GM19372 (cell line): Measurements from ENCODE around the gene PNLIPRP2.

Experiments
- ATAC-seq: cut with Tn5 transposase; IDR thresholded peaks from one replicate; pipeline ENCODE4 v1.9.1; 2021; ENCODE audit warnings: mild to moderate bottlenecking, low read depth, moderate library complexity; ENCODE audit not compliant: unreplicated experiment

PNLIPRP2 gene

DNA sequence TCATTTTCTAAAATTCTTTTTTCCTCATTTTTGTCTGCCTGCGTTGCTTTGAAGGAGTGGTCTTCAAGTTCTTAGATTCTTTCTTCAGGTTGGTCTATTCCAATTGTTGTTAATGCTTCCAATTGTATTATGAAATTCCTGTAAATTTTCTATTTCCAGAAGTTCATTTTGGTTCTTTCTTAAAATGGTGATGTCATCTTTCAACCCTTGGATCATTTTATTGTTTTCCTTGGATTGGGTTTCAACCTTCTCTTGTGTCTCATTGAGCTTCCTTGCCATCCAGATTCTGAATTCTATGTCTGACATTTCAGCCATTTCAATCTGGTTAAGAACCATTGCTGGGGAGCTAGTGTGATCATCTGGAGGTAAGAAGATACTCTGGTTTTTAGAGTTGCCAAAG lies 33.1 kb downstream of the PNLIPRP2 start:
- no peak for ATAC-seq

DNA sequence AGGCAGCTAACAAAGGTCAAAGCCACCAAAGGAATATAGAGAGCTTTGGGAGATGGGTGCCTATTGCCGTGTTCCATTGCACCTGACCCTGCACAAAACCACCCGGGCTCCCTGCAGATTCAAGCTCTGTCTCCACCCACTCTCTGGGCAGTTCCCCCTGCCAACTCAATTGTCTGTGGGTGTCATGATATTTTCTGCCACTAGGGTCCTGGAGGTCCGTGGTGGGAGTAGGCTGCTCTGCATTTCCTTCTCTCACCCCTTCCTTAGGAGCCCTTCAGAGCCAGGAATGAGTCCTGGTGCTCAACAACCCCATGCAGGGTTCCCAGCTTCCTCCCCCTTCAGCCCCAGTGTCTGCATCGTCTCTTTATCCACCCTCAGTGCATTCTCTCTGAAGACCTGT lies 34.1 kb downstream of the PNLIPRP2 start:
- no peak for ATAC-seq

DNA sequence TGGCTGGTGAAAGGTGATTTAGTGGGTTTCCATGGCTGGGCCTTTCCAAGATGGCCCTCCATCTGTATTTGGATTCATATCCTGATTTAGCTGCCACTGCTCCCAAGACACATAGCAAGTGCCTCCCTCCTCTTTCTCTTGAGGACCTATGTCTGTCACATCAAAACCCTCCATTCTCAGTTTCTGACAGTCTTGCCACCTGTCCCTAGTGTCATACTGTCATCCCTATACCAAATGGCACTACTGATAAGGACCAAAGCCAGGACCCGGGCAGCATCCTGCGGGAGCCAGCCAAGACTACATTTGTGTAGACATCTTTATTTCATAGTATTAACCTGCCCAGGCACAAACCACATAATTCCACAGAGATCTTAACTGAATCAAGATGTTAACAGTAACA lies 34.8 kb downstream of the PNLIPRP2 start:
- no peak for ATAC-seq

DNA sequence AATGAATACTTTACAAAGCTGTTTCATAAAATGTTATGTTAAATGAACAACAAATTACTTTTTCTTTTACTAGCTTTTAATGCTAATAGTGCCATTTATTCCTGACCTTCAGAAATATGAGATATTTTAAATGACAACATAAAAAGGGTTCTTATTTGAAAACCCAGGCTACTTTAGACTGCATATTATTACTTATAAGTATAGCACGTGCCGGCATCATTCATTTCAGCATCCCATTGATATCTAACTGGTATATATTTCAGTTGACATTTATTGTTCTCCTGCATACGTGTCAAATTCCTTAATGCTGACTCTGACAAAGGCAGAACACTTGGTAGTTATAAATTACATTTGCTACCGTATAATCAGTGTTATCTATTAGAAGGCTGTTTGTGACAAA lies 35.3 kb downstream of the PNLIPRP2 start:
- ATAC-seq: no peak

DNA sequence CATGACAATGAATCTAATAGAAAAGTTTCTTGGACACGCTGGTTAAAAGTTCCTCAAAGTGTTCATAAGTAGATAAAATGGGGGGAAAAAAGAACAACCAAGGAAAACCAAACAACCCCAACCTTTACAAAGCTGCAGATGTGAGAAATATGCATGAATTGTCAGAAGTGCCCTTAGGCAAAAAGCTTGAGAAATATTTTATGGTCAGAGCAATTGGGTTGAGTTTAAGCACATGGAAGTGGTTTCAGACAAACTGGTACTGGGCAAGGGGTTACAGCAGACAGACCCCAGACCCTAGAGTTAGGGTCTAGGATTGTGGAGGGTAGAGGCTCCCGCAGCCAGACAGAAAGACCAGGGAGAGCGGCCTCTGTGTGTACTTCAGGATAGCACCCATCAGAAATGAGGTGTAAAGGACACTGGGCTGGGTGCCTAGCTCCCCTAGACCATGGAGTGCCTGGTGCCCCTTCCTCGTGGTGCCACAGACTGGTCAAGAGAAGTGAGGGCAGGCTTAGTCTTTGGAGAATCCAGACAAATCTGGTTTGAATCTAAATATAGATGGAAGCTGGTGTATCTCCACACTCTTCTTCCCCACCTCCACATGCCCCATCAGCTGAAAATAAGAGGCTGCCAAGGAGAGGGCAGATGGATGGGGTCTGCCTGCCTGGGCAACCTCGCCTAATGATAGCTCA lies 37.3 kb downstream of the PNLIPRP2 start:
- no peak for ATAC-seq

DNA sequence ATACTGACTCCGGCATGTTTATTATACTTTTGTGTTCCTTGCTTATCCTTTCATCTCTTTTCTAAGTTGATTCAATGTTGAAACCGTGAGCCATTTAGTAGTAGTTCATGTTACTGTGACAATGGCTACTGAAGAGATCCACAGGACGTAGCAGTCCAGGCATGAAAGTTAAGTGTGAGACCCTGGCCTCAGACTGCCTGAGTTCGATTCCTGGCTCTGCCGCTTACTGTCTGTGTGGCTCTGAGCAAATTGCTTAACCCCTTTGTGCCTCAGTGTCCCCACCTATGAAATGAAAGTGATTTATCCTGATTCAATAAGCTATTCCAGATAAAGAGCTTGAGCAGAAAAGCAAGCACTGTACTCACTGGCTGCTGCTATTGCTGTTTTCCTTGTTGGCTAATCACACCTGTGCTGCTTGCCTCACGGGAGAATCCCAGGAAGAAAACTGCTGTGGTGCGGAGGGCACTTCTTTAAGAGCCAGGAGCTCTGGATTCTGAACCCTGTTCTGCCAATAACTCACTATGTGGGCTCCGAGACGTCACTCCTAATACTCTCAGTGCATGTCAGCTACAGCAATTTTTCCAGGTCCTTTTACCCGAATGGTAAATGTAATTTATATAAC lies 38.4 kb downstream of the PNLIPRP2 start:
- no peak for ATAC-seq

DNA sequence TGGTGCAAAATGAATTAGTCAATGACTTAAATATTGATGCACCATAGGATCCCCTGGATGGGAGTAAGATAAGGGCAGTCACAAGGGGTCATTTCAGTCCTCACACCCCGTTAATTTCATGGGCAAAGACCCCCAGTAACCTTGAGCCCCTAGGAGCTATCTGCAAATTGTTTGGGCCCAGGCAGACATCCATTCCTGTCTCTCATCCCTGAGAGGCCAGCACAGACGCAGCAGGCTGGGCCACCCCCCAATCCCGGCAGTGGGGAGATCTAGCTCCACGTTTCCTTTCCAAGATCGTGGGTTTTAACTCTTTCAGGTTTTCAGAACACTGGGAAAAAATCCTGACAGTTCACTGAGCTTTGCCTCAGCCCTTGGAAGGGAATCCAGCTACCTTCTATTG lies 40.1 kb downstream of the PNLIPRP2 start:
- ATAC-seq: no peak

DNA sequence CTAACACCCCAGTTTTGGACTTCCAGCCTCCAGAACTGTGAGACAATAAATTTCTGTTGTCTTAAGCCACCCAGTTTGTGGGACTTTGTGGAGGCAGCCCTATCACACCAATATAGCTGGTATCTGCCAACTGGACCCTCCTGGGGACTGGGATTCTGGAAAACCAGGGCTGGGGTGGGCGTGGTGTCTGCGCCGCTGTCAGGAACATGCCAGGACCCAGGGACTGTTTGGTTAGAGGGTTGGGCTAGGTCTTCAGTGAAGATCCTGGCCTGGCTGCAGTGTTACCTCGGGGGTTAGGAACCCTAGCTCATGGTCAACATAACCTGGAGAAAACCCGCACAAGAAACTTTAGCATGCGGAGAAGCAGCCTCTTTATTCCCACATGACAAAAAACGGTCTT lies 42.6 kb downstream of the PNLIPRP2 start:
- ATAC-seq: no peak

DNA sequence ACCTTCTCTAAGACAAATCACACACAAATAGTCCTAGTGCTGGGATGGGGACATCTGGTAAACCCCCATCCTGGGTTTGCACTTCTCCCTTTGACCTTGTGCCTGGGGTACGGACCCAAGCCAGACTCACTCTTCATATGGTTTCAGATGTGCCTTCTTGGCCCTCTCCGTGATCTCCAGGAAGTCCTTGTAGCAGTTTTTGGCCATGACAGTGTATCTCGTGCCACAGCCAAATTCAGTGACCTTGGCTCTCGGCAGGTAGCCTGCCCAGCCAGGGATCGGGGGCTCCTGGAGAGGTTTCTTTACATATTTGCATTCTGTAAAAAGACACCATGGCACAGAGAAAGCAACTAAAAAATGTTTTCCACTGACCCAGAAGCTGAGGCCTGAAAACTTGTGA lies 43.9 kb downstream of the PNLIPRP2 start:
- ATAC-seq: no peak

DNA sequence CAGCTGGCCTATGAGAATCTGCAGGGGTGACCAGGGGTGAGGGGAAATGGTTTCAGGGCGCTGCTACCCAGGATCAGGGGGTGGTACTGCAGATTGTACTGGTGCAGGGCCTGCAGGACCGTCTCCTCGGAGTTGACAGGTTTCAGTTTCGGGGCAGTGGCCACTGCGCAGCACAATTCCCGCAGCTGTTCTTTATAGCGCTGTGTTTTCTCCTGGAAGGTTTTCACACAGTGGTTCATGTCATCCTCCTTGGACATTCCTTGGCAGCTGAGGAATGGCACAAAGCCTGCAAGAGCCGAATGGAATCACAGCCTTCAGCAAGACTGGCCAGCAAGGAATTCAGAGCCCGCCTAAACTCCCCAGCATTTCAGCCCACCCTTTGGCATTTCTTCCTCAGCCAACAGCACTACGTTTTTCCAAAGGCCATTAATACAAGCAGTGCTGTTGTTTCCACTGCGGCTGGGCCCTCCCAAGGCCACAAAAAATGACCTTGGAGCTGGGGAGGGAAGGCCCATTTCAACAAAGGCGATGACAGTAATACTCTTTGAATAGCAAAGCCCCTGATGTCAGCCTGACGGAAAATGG lies 44.9 kb downstream of the PNLIPRP2 start:
- ATAC-seq: no peak

DNA sequence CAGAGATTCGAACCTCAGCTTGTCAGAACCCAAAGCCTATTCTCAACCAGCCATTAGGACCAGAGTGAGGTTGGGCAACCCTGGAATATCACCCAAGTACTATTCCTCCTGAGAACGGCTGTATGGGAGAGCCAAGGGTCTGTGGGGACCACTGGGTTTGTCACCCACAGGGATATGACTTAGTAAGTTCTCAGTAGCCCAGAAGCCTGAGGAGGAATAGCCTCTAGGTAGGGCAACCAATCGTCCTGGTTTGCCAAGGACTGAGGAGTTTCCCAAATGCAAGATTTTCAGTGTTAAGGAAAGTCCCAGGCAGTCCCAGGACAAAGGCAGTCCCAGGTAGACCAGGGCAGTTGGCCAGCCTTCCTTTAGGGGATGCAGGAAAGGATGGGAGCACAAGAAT lies 46.7 kb downstream of the PNLIPRP2 start:
- ATAC-seq: no peak

DNA sequence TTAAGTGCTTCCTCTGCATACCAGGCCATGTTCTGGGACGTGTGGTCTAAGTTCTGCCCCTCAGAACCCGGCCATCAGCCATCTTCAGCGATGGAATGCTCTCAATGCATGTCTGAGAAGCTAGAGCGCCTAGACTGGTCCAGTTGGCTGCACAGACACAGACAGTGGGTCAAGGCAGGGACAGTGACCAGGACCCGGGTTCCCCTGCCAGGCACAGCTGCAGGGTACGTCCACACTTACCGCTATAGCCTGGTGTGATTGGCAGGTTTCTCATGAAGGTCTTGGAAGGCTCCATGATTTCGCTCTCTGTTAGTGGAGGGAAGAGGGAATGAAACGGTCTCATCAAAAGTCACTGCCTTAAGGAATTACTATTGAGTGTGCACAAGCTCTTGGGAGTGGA lies 47.3 kb downstream of the PNLIPRP2 start:
- ATAC-seq: no peak

DNA sequence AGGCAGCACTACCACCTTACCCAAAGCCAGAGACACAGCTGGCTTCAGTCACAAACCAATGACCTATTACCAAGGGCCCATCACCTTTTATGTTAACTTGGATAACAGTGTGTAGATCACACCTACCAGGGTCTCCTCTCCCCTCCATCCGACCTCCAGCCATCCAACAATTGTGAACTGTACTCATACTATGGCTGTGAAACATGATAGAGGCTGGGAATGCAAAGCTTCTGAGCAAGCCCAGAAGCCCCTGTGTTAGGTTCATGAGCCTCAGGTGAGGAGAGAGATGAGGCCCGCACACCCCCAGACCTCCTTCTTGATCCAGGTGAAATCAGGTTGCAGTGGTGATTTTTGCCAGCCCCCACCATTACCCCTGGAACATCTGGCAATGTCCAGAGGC lies 47.7 kb downstream of the PNLIPRP2 start:
- ATAC-seq: no peak

DNA sequence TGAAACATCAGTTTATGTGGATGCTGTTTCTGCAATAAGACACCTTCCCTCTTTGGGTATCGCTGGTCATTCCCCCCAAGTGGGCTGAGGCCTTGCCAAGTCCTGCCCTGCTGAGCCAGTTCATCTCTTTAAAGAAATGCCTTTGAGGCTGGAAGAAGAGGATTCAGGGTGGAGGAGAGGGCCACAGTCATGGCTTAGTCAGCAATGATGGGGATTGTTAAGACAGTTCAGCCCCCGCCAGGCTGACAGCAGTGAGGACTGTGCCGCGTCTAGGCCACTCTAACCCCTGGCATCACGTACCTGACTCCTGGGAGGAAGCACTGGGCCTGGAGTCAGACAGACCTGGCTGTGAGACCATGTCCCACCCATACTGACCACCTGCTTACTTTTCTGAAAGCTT lies 48.3 kb downstream of the PNLIPRP2 start:
- ATAC-seq: no peak

DNA sequence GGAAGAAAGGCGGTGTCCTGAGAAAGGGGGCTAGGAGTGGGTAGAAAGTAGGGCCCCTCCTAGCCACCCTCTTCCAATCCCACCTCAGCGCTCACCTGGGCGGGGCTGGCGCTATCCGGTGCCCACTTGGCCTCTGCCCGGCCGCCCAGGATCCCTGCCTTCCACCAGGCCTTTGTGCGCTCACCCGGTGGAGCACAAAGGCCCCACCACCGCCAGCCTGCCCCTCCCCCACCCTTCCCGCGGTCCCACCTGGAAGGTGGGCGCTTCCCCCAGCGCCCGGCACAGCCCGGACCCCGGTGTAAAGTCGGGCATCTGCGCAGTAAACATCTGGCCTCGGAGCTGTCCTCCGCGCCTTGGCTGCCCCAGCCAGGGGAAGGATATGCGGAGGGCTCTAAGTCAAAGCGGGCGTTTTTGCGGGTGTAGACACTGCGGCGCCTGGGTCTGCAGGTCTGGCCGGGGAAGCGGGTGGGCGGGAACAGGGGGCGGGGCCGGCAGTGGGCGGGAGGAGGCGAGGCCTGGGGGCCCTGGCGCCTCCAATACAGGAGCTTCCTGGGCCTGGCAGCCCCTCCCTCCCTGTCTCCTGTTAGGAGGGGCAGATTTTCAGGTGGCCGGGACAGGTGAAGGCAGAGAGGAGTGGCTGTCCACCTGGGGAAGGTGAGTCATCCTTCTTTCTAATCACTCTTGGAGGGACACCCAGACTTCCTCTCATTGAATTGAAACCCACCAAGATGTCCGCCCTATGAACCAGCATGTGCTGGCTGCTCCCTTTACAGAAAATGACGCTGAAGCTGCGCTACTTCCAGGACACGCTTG lies 49.3 kb downstream of the PNLIPRP2 start:
- no peak for ATAC-seq

DNA sequence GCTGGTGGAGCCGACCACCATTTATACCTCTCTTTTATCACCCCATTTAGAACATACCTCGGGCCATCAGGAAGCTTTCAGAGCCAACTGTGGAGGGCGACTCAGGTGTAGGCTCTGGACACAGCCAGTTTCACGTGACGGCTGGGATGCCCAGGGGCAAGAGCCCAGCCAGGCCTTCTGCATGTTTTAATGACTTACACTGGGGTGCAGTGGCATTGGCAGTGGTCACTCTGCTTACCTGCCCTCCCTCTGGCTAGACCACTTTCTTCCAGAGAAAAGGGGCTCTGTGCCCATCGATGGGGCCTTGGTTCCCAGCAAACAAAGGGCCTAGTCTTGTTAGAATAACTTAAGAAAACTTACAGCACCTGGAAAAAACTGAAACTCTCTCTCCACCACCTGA lies 50.0 kb downstream of the PNLIPRP2 start:
- no peak for ATAC-seq

DNA sequence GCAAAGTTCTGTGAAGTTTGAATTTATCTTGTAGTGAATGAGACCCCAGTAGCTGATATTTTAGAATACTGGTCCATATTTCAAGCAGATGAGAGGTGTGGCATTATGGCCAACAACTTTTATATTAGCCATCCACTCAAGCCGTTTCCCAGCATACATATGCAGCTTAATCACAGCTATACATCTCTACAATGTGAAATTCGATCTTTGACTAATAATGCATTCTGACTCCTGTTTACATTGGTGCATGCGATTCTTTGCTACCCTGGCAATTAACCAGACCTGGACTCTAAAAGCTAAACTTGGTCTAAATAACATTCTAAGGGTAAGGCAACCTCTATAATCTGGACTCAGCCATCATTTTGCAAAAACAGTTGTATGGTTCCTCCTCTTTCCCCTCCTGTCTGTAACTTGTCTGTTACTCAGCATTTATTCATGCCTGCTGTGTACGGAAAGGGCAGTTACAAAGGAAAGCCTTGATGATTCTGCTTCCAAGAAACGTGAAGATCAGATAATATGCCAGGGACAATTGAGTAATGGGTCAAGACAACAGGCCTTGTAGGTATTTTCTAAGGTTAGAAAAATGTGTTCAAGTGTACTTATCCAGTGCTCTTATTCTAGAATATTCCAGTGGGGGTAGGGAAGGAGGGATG lies 50.6 kb downstream of the PNLIPRP2 start:
- ATAC-seq: no peak

DNA sequence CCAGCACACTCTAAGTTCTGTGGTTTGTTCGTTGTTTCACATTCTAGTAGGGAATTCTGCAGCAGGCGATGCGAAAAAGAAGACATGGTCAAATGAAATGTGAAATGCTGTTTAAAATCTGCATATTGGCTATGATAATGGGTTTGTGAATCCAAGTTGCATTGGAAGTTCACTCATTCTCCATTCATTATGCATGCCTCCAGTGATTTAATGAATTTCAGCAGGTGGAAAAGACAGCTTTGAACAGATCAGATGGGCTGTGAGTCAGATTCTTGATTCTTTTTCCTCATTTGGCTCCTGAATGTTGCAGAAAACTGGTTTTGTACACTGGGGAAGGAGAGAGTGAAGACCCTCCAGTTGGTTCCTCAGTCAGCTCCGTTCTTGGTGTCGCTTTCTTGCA lies 52.1 kb downstream of the PNLIPRP2 start:
- no peak for ATAC-seq

DNA sequence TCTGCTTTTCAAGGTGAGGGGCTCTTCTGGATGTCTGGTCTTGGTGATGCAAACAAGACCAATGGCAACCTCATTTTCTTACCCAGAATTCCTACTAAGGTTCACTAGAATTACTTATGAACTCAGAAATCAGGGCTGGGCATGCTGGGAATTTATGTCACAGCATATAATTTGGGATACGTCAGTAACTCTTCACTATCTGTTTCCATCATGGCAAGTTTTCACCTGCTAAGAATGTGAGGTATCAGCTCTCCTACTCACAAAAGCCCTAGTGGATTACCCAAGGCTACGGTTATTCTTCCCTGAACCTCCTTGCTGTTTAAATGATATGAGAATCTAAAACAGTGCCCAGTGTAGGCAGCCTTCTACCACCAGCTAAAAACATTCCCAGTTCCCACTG lies 53.1 kb downstream of the PNLIPRP2 start:
- no peak for ATAC-seq

DNA sequence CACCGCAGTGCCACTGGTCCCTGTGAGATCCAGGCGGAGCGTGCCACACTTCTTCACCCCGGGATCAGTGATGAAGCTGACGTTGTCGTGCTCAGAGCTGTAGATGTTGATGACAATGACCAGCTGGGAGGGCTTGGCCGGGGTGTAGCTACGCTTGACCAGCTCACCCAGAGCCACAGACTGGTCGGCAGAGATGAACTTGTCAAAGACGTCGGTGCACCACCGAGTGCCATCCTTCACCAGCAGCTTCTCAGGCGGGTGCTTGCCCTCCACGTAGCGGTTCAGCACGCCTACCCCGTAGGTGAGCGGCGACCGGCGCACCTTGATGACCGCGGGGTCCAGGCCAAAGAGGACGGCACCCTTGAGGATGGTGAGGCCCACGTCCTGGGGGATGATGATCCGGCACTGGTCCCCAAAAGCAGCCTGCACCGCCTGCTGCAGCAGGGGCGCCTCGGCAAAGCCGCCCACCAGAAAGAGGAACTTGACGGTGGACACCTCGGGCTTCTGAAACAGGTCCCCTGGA lies 54.2 kb downstream of the PNLIPRP2 start:
- ATAC-seq: no peak

DNA sequence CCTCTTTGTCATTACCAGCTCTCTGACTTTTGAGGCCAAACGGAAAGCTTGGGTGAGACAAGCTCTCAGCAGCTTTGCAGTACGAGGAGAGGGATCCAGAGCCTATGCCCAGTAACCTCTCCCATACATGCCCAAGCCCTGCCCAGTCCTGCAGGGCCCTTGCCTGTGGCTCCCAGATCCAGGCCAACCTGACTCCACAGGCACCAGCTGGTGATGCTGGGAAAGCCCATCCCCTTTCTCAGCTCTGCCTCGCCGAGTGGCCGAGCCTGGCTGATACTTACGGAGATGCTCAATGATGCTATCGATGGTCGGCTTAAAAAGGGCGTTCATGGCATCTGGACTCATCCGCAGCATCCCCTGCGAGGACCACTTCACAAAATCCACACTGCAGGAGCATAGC lies 55.4 kb downstream of the PNLIPRP2 start:
- no peak for ATAC-seq
